Caco-2 (cell line): Measurements from ENCODE around the gene ATXN1. TPM values are rescaled to one million over a fixed set of nuclear protein-coding genes. Genes with fewer than 3 reads are reported as not detected.
"Not testable (repeated sequence)": the region's sequence is repeated elsewhere in the genome, so short reads cannot be mapped to it uniquely, and the experiment has no call there.

Experiments
- BruUV-seq: library from RNA; stranded (reverse); fragments of 400-500 nt; replicated peaks from 2 replicates; lab custom pipeline; 2021; lab: Mats Ljungman, UMichigan
- CTCF ChIA-PET: fragments of 300-600 bp; sonication (Branson Sonifier 250); formaldehyde crosslinking; loops from one replicate; lab custom pipeline; 2022; ENCODE audit warnings: antibody characterized with exemption; lab: Charles Lee
- POLR2A ChIA-PET: fragments of 300-600 bp; sonication (Branson Sonifier 250); formaldehyde crosslinking; loops from one replicate; lab custom pipeline; 2022; ENCODE audit warnings: antibody characterized with exemption; lab: Charles Lee
- DNase-seq, 2 experiments: peaks; one replicate each; pipeline versions ENCODE4 v3.0.0 to v3.0.0-alpha.2; 2020 to 2022
- H3K27me3 ChIP-seq: replicated peaks from 2 replicates; pipeline ENCODE4 v1.6.0; 2011; ENCODE audit warnings: low read length; ENCODE audit not compliant: control insufficient read depth, insufficient read depth
- H3K36me3 ChIP-seq: 2 replicates; pipeline ENCODE4 v1.5.1; 2011; ENCODE audit warnings: low read length; ENCODE audit not compliant: control insufficient read depth, insufficient read depth
- H3K4me1 ChIP-seq: fragments of 250-450 bp; sonication (Bioruptor Pico); 2 replicates; pipeline ENCODE4 v1.5.1; 2020; ENCODE audit warnings: mild to moderate bottlenecking
- H3K4me3 ChIP-seq: 2 replicates; pipeline ENCODE4 v1.5.1; 2011; ENCODE audit warnings: low read depth, mild to moderate bottlenecking, control low read depth, low read length
- H3K9me3 ChIP-seq: fragments of 250-450 bp; sonication (Bioruptor Pico); 2 replicates; pipeline ENCODE4 v1.5.1; 2020; ENCODE audit warnings: mild to moderate bottlenecking, moderate library complexity
- H3K27ac Mint-ChIP-seq: one replicate; pipeline ENCODE4 v1.8.0; 2022; ENCODE audit warnings: mixed read lengths; ENCODE audit not compliant: unreplicated experiment
- H3K27me3 Mint-ChIP-seq: one replicate; pipeline ENCODE4 v1.8.0; 2022; ENCODE audit warnings: mixed read lengths; ENCODE audit not compliant: insufficient read depth, unreplicated experiment
- H3K36me3 Mint-ChIP-seq: one replicate; pipeline ENCODE4 v1.8.0; 2022; ENCODE audit warnings: mild to moderate bottlenecking, mixed read lengths; ENCODE audit not compliant: insufficient read depth, unreplicated experiment
- H3K4me1 Mint-ChIP-seq: one replicate; pipeline ENCODE4 v1.8.0; 2022; ENCODE audit warnings: low read depth, mixed read lengths; ENCODE audit not compliant: unreplicated experiment
- H3K4me3 Mint-ChIP-seq: one replicate; pipeline ENCODE4 v1.8.0; 2022; ENCODE audit warnings: mild to moderate bottlenecking, moderate library complexity, mixed read lengths; ENCODE audit not compliant: unreplicated experiment
- H3K9me3 Mint-ChIP-seq: one replicate; pipeline ENCODE4 v1.8.0; 2022; ENCODE audit warnings: mixed read lengths; ENCODE audit not compliant: unreplicated experiment
- CTCF ChIP-seq, 2 experiments: fragments of 200-600 bp in 1 of 2; IDR thresholded peaks; 1 replicate in 1 of 2; 2 replicates in 1 of 2; pipeline versions ENCODE4 v1.5.1 to v1.8.0; 2011 to 2022; ENCODE audit warnings: antibody characterized with exemption in 1 of 2, control low read depth in 1 of 2, inconsistent platforms in 1 of 2, low read depth in 1 of 2, low read length in 1 of 2, mild to moderate bottlenecking in 1 of 2, moderate library complexity in 1 of 2; ENCODE audit not compliant: insufficient read depth in 1 of 2, severe bottlenecking in 1 of 2, unreplicated experiment in 1 of 2
- intact Hi-C: fragments of 100-400 bp; cut with micrococcal nuclease; formaldehyde crosslinking; loops from one replicate; pipeline ENCODE4 v1.10.0; 2022; ENCODE audit not compliant: unreplicated experiment
- total RNA-seq: library from RNA; stranded (reverse); gene quantifications from 2 replicates; pipeline ENCODE4 v1.2.3, GENCODE V29; 2022

The ATXN1 gene
- total RNA-seq, 1 experiment from 2014 or later, result 14.2 TPM

GRCh38 chr6:16621002-16621401 is 140.3 kb downstream of the ATXN1 start:
- ChIA-PET CTCF (no interaction called here), POLR2A (no interaction called here)
- no TSS peak for BruUV-seq
- TF ChIP-seq CTCF (IDR thresholded peaks at IDR 0.05; ENCODE audit: insufficient read depth in 1 of 2, low read depth in 1 of 2, low read length in 1 of 2, severe bottlenecking in 1 of 2, unreplicated experiment in 1 of 2), result no peak
- Mint-ChIP-seq H3K27me3 (no peaks in the 10 kb centered on the region), H3K9me3 (no peaks in the 10 kb centered on the region), H3K36me3 (no peaks in the 10 kb centered on the region), H3K4me1 (peaks cover 7% of the 10 kb centered on the region), H3K4me3 (no peak overlapping the region), H3K27ac (no peak overlapping the region)
- Histone ChIP-seq H3K4me3 (no peak overlapping the region), H3K9me3 (no peaks in the 10 kb centered on the region), H3K27me3 (no peaks in the 10 kb centered on the region), H3K4me1 (no peaks in the 10 kb centered on the region), H3K36me3 (no peaks in the 10 kb centered on the region)
- no peak for DNase-seq
- intact Hi-C loops, result no loop called here

GRCh38 chr6:16619777-16620176 is 141.5 kb downstream of the ATXN1 start:
- no peaks in the 10 kb centered on the region for H3K36me3 Mint-ChIP-seq
- H3K4me3 ChIP-seq, result no peak overlapping the region
- no TSS peak for BruUV-seq
- no peak overlapping the region for H3K27ac Mint-ChIP-seq
- no peak for DNase-seq
- no peak overlapping the region for H3K4me3 Mint-ChIP-seq
- POLR2A ChIA-PET, result no interaction called here
- no peaks in the 10 kb centered on the region for H3K9me3 ChIP-seq
- H3K27me3 Mint-ChIP-seq, result no peaks in the 10 kb centered on the region
- no peaks in the 10 kb centered on the region for H3K9me3 Mint-ChIP-seq
- no peaks in the 10 kb centered on the region for H3K36me3 ChIP-seq
- intact Hi-C loops, result no loop called here
- peaks cover 7% of the 10 kb centered on the region for H3K4me1 Mint-ChIP-seq
- H3K27me3 ChIP-seq, result no peaks in the 10 kb centered on the region
- CTCF ChIA-PET, result interaction anchor here (0.6 kb wide), 1 partner anchor 58 kb away, joined by 4 read pairs; no protein-coding TSS in a partner anchor
- no peaks in the 10 kb centered on the region for H3K4me1 ChIP-seq
- TF ChIP-seq CTCF (IDR thresholded peaks at IDR 0.05; ENCODE audit: insufficient read depth in 1 of 2, low read depth in 1 of 2, low read length in 1 of 2, severe bottlenecking in 1 of 2, unreplicated experiment in 1 of 2), result no peak

GRCh38 chr6:16618962-16619361 is 142.3 kb downstream of the ATXN1 start:
- H3K4me1 Mint-ChIP-seq, result peaks cover 7% of the 10 kb centered on the region
- no peak overlapping the region for H3K4me3 Mint-ChIP-seq
- Histone ChIP-seq H3K36me3 (no peaks in the 10 kb centered on the region), H3K4me1 (no peaks in the 10 kb centered on the region), H3K27me3 (no peaks in the 10 kb centered on the region), H3K4me3 (no peak overlapping the region), H3K9me3 (no peaks in the 10 kb centered on the region)
- no peaks in the 10 kb centered on the region for H3K36me3 Mint-ChIP-seq
- no peak for TF ChIP-seq CTCF (IDR thresholded peaks at IDR 0.05; ENCODE audit: insufficient read depth in 1 of 2, low read depth in 1 of 2, low read length in 1 of 2, severe bottlenecking in 1 of 2, unreplicated experiment in 1 of 2)
- no peak overlapping the region for H3K27ac Mint-ChIP-seq
- no peaks in the 10 kb centered on the region for H3K27me3 Mint-ChIP-seq
- POLR2A ChIA-PET, result no interaction called here
- intact Hi-C loops, result no loop called here
- CTCF ChIA-PET, result no interaction called here
- no peaks in the 10 kb centered on the region for H3K9me3 Mint-ChIP-seq
- BruUV-seq, result no TSS peak
- no peak for DNase-seq

- H3K4me1 ChIP-seq, H3K36me3 ChIP-seq, BruUV-seq, H3K4me3 ChIP-seq, H3K36me3 Mint-ChIP-seq, DNase-seq, intact Hi-C loops, H3K9me3 ChIP-seq, CTCF ChIA-PET, H3K27ac Mint-ChIP-seq, H3K27me3 Mint-ChIP-seq, POLR2A ChIA-PET, H3K27me3 ChIP-seq, H3K9me3 Mint-ChIP-seq, H3K4me3 Mint-ChIP-seq, H3K4me1 Mint-ChIP-seq: not testable (repeated sequence)
Observed at GRCh38 chr6:16615215-16615614, 146.0 kb downstream of the ATXN1 start.

- H3K4me1 Mint-ChIP-seq, H3K36me3 ChIP-seq, H3K27me3 Mint-ChIP-seq, H3K9me3 ChIP-seq, H3K9me3 Mint-ChIP-seq, intact Hi-C loops, CTCF ChIA-PET, H3K27me3 ChIP-seq, BruUV-seq, DNase-seq, POLR2A ChIA-PET, H3K4me3 Mint-ChIP-seq, H3K4me1 ChIP-seq, H3K4me3 ChIP-seq, H3K27ac Mint-ChIP-seq, H3K36me3 Mint-ChIP-seq: not testable (repeated sequence)
Observed at GRCh38 chr6:16614143-16614542, 147.1 kb downstream of the ATXN1 start.
